Astrocyte of the spinal cord (primary cell): ENCODE data around the gene LGR6.
A peak's percentile ranks its signal among the peaks of the same experiment; 100 is the strongest.

Experiments
- DNase-seq: peaks from one replicate; pipeline ENCODE4 v3.0.0; 2011; ENCODE audit warnings: low read depth, low spot score
- H3K4me3 ChIP-seq: 2 replicates; pipeline ENCODE4 v1.5.1; 2011; ENCODE audit warnings: low read depth, mild to moderate bottlenecking, low read length, moderate library complexity
- in situ Hi-C: cut with HindIII; loops from 2 replicates; pipeline ENCODE4 v1.10.0; 2017; ENCODE audit warnings: low sequenced_read_pairs
- TF ChIP-seq, protein P1 (sequence below): IDR thresholded peaks from 2 replicates; pipeline ENCODE4 v1.5.1; 2012; ENCODE audit warnings: low read depth, mild to moderate bottlenecking, low read length, inconsistent platforms

Gene LGR6

DNA sequence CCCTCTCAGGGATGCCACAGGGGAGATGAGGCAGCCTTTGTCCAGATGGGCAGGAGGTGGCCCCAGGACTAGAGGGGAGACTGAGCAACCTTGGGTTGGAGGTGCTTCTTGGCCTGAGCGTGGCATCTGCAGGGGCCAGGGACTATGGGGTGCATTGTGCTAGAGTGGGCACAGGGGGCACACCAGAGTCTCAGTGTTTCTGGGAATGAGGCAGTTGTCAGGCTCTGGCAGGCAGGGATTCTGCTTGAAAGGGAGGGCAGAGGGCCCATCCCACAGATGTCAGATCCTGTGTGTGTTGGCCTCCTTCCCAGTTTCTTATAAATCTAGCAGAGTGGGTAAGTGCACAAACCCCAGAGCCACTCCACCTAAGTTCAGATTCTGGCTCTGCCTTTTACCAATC is 13.7 kb downstream of the LGR6 start:
- TF ChIP-seq, protein P1, sequence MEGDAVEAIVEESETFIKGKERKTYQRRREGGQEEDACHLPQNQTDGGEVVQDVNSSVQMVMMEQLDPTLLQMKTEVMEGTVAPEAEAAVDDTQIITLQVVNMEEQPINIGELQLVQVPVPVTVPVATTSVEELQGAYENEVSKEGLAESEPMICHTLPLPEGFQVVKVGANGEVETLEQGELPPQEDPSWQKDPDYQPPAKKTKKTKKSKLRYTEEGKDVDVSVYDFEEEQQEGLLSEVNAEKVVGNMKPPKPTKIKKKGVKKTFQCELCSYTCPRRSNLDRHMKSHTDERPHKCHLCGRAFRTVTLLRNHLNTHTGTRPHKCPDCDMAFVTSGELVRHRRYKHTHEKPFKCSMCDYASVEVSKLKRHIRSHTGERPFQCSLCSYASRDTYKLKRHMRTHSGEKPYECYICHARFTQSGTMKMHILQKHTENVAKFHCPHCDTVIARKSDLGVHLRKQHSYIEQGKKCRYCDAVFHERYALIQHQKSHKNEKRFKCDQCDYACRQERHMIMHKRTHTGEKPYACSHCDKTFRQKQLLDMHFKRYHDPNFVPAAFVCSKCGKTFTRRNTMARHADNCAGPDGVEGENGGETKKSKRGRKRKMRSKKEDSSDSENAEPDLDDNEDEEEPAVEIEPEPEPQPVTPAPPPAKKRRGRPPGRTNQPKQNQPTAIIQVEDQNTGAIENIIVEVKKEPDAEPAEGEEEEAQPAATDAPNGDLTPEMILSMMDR, result peak; percentile 47
- in situ Hi-C loops, result loop anchor here (25.0 kb wide), 1 partner anchor 105 kb away; no protein-coding TSS in a partner anchor
- DNase-seq, result peak; percentile 84
- H3K4me3 ChIP-seq, result no peak overlapping the region

DNA sequence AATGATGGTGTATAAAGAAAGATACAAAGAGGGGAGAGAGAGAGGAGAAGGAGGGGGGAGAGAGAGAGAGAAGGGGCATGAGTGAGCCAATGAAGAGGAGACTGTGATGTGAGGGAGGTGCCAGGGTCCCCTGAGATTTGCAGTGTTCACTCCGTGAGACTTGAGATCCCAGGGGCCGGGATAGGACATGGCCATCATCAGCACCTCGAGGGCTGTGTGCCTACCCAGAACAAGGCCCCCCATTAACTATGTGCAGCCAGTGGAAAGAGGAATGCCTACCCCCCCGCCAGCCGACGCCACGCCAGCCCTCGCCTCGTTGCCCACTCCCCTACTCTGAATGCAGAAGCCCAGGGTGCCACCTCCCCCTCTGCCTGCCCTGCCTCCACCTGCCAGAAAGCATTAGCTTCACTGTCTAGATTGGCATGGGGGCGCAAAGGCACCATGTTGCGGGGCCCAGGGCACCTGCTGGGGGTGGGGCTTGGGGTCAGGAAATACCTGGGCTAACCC is 14.8 kb downstream of the LGR6 start:
- TF ChIP-seq, protein P1, result no peak
- no peak overlapping the region for H3K4me3 ChIP-seq
- in situ Hi-C loops, result loop anchor here (25.0 kb wide), 1 partner anchor 104 kb away; no protein-coding TSS in a partner anchor
- DNase-seq, result no peak

DNA sequence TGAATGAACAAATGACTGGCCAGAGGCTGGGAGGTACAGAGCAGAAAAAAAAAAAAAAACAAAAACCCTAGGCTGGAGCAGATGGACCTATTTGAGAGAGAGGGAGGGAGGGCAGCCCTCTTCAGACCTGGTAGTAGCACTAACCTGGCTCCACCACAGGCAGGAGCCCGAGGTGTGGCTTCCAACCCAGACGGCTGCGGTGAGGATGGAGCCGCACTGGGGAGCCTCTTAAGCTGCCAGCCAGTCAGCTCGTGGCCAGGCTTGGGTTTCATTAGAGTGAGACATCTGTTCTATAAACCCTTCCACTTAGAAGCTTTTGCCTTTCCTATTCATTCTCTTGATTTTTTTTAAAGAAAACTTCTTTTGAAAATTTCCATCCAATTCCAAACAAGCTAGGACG is 16.8 kb downstream of the LGR6 start:
- H3K4me3 ChIP-seq, result no peak overlapping the region
- DNase-seq, result peak; percentile 57
- TF ChIP-seq, protein P1, result peak; percentile 30
- in situ Hi-C loops, result loop anchor here (25.0 kb wide), 1 partner anchor 102 kb away; no protein-coding TSS in a partner anchor

DNA sequence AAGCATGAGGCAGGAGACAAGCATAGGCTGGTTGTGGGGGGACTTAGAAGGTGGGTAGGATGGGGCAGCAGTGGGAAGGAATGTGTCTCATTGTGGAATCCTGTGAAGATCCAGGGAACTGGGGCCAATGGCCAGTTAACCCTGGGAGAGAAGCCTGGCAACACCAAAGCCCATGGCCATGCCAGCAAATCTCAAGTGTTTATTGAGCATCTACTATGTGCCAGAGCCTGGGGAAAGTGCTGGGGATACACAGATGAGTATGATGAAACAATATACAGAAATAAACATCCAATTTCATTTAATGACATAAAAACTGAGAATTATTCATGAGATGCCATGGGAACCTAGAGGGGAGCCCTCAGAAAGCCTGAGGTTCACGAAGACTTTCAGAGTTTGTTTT is 17.4 kb downstream of the LGR6 start:
- in situ Hi-C loops, result loop anchor here (25.0 kb wide), 1 partner anchor 101 kb away; no protein-coding TSS in a partner anchor
- TF ChIP-seq, protein P1, result no peak
- no peak for DNase-seq
- H3K4me3 ChIP-seq, result no peak overlapping the region

DNA sequence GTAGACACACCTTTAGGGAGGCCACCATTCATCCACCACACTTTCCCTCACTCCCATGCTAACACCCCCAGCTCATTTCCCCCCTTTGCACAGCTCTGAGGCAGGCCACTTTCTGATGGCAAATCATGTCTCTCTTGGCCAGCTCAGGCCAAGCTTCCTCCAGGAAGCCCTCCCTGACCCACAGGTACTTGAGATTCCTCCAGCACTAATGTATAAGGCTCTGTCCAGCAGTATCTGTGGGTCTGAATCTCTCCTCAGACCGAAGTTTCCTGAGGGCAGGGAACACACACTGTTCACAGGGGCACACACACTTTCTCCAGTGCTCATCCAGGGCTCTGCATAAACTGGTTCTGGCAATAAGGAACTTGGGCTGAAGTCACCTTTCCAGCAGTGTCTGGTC is 19.2 kb downstream of the LGR6 start:
- H3K4me3 ChIP-seq, result no peak overlapping the region
- in situ Hi-C loops, result loop anchor here (25.0 kb wide), 1 partner anchor 100 kb away; no protein-coding TSS in a partner anchor
- no peak for DNase-seq
- TF ChIP-seq, protein P1, result no peak

DNA sequence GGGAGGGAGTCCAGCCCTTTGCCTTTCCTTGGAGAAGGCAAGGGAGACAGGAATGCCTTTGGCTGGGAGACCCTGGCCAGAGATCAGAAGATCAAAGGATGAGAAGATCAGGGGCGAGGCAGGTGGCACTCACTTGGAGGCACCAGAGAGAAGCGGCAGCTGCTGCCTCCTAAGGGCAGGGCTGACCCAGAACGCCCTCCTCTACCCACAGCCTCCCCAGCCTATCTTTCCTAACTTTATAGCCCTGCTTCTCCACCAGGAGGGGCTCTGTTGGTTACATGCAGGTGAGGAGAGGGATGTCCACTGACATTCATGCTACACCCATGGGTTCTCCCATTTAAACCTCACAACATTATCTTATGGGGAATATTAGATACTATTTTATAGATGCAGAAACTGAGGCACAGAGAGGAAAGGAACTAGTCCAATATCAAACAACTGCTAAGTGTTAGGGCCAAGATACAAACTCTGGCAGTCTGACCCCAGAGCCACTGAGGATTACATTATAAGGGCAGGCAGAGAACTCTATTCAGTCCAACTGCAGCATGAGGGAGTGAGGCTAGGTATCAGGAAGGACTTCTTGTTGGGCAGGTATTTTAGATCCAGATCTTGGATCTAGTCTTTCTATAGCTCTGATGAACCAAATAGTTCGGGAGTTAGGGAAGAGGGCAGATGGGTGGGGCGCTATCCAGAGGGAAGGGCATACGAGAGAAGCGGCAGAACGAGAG is 19.9 kb downstream of the LGR6 start:
- in situ Hi-C loops, result loop anchor here (25.0 kb wide), 1 partner anchor 99 kb away; no protein-coding TSS in a partner anchor
- TF ChIP-seq, protein P1, result peak; percentile 45
- DNase-seq, result no peak
- no peak overlapping the region for H3K4me3 ChIP-seq
